Loucy (cell line): ENCODE data around the gene SELL.
A peak's percentile ranks its signal among the peaks of the same experiment; 100 is the strongest.

Experiments
- CTCF ChIP-seq: fragments of 200-600 bp; sonication (generic); conservative IDR thresholded peaks from 2 replicates; pipeline ENCODE4 v1.5.1; 2014; ENCODE audit warnings: mild to moderate bottlenecking, antibody characterized with exemption, low read length
- EZH2phosphoT487 ChIP-seq: fragments of 200-600 bp; IDR thresholded peaks from 2 replicates; pipeline ENCODE4 v1.6.1; 2018; ENCODE audit warnings: antibody characterized with exemption, mild to moderate bottlenecking, moderate library complexity, borderline replicate concordance

- peak; percentile 81 for TF ChIP-seq CTCF
- no peak for TF ChIP-seq EZH2phosphoT487
These were observed at the start of gene SELL for GRCh38 chr1:169711469-169712308.
